Loucy (cell line): ENCODE results near the gene MYPOP.
"Not testable (repeated sequence)": the region's sequence is repeated elsewhere in the genome, so short reads cannot be mapped to it uniquely, and the experiment has no call there.

Experiments used
- H2AFZ ChIP-seq: fragments of 200-600 bp; sonication (generic); 2 replicates; pipeline ENCODE4 v1.6.0; 2016; ENCODE audit warnings: antibody characterized with exemption, mild to moderate bottlenecking, low read length, moderate library complexity
- H3F3A ChIP-seq: fragments of 200-600 bp; 2 replicates; pipeline ENCODE4 v1.6.0; 2016; ENCODE audit warnings: antibody characterized with exemption, low read depth, mild to moderate bottlenecking
- H3K27me3 ChIP-seq: fragments of 200-600 bp; sonication (generic); 2 replicates; pipeline ENCODE4 v1.6.1; 2014; ENCODE audit warnings: low read length, mild to moderate bottlenecking; ENCODE audit not compliant: insufficient read depth, poor library complexity, severe bottlenecking
- H3K36me3 ChIP-seq: fragments of 200-600 bp; sonication (generic); 2 replicates; pipeline ENCODE4 v1.6.1; 2016; ENCODE audit warnings: low read length; ENCODE audit not compliant: insufficient read depth
- H3K4me1 ChIP-seq: fragments of 200-600 bp; sonication (generic); 2 replicates; pipeline ENCODE4 v1.5.1; 2014; ENCODE audit warnings: low read length, mild to moderate bottlenecking; ENCODE audit not compliant: insufficient read depth, poor library complexity, severe bottlenecking
- H3K4me2 ChIP-seq: fragments of 200-600 bp; sonication (generic); 2 replicates; pipeline ENCODE4 v1.6.0; 2014; ENCODE audit warnings: antibody characterized with exemption, low read length, low read depth, mild to moderate bottlenecking; ENCODE audit not compliant: poor library complexity, severe bottlenecking
- H3K4me3 ChIP-seq: fragments of 200-600 bp; sonication (generic); 2 replicates; pipeline ENCODE4 v1.5.1; 2014; ENCODE audit warnings: low read length, mild to moderate bottlenecking, mixed read lengths; ENCODE audit not compliant: poor library complexity, severe bottlenecking
- H3K79me2 ChIP-seq: fragments of 200-600 bp; sonication (generic); 2 replicates; pipeline ENCODE4 v1.6.1; 2014; ENCODE audit warnings: low read length; ENCODE audit not compliant: insufficient read depth
- H3K9ac ChIP-seq: fragments of 200-600 bp; sonication (generic); 2 replicates; pipeline ENCODE4 v1.6.0; 2014; ENCODE audit warnings: mild to moderate bottlenecking, low read depth, low read length, moderate library complexity; ENCODE audit not compliant: poor library complexity, severe bottlenecking
- H3K9me2 ChIP-seq: fragments of 200-600 bp; sonication (generic); replicated peaks from 2 replicates; pipeline ENCODE4 v1.6.1; 2016; ENCODE audit warnings: low read depth, low read length, mixed read lengths
- H3K9me3 ChIP-seq: fragments of 200-600 bp; sonication (generic); 2 replicates; pipeline ENCODE4 v1.6.1; 2014; ENCODE audit warnings: mild to moderate bottlenecking, antibody characterized with exemption, low read length, low read depth; ENCODE audit not compliant: insufficient read depth
- H4K20me1 ChIP-seq: fragments of 200-600 bp; sonication (generic); 2 replicates; pipeline ENCODE4 v1.6.0; 2014; ENCODE audit warnings: antibody characterized with exemption, low read length, mild to moderate bottlenecking; ENCODE audit not compliant: insufficient read depth, poor library complexity, severe bottlenecking
- EZH2phosphoT487 ChIP-seq: fragments of 200-600 bp; IDR thresholded peaks from 2 replicates; pipeline ENCODE4 v1.6.1; 2018; ENCODE audit warnings: antibody characterized with exemption, mild to moderate bottlenecking, moderate library complexity, borderline replicate concordance
- TF ChIP-seq, protein P1 (sequence below): fragments of 200-600 bp; sonication (generic); conservative IDR thresholded peaks from 2 replicates; pipeline ENCODE4 v1.5.1; 2014; ENCODE audit warnings: mild to moderate bottlenecking, antibody characterized with exemption, low read length

The MYPOP gene

DNA sequence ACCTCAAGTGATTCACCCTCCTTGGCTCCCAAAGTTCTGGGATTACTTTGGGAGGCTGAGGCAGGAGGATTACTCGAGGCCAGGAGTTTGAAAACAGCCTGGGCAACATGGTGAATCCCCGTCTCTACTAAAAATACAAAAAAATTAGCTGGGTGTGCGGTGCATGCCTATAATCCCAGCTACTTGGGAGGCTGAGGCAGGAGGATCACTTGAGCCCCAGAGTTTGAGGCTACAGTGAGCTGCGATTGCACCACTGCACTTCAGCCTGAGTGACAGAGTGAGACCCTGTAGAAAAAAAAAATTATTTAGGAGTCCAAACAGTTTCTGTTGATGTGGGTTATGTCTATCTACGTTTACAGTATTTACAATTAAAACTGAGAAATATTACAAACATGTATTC, 31.6 kb downstream of the MYPOP start:
- Histone ChIP-seq H2AFZ (no peak overlapping the region), H3K36me3 (no peaks in the 10 kb centered on the region), H3K9me3 (no peaks in the 10 kb centered on the region), H3K79me2 (no peaks in the 10 kb centered on the region), H3K4me3 (no peak overlapping the region), H3K9me2 (no peaks in the 10 kb centered on the region), H3K4me2 (no peak overlapping the region), H3K4me1 (no peaks in the 10 kb centered on the region), H4K20me1 (no peaks in the 10 kb centered on the region), H3K27me3 (no peaks in the 10 kb centered on the region), H3F3A (no peaks in the 10 kb centered on the region), H3K9ac (no peak overlapping the region)
- TF ChIP-seq, protein P1, sequence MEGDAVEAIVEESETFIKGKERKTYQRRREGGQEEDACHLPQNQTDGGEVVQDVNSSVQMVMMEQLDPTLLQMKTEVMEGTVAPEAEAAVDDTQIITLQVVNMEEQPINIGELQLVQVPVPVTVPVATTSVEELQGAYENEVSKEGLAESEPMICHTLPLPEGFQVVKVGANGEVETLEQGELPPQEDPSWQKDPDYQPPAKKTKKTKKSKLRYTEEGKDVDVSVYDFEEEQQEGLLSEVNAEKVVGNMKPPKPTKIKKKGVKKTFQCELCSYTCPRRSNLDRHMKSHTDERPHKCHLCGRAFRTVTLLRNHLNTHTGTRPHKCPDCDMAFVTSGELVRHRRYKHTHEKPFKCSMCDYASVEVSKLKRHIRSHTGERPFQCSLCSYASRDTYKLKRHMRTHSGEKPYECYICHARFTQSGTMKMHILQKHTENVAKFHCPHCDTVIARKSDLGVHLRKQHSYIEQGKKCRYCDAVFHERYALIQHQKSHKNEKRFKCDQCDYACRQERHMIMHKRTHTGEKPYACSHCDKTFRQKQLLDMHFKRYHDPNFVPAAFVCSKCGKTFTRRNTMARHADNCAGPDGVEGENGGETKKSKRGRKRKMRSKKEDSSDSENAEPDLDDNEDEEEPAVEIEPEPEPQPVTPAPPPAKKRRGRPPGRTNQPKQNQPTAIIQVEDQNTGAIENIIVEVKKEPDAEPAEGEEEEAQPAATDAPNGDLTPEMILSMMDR = no peak
- no peak for TF ChIP-seq EZH2phosphoT487

DNA sequence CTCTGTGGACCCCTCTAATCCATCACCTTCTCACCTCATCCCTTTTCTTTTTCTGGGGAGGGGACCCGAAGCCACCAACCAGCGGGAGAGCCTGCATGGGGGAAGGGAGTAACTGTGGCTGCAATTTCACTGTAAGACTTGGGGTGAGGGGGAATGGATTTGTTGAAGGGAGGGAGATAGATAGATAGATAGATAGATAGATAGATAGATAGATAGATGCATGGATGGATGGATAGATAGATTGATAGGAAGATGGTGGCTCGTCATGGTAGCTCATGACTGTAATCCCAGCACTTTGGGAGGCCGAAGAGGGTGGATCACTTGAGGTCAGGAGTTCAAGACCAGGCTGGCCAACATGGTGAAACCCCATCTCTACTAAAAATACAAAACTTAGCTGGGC, 35.2 kb downstream of the MYPOP start:
- not testable (repeated sequence) for H3K36me3 ChIP-seq, H3F3A ChIP-seq, H3K9me2 ChIP-seq, H3K9me3 ChIP-seq, H3K27me3 ChIP-seq, H2AFZ ChIP-seq, H3K9ac ChIP-seq, H3K4me2 ChIP-seq, H3K4me1 ChIP-seq, H3K79me2 ChIP-seq, H4K20me1 ChIP-seq, H3K4me3 ChIP-seq

DNA sequence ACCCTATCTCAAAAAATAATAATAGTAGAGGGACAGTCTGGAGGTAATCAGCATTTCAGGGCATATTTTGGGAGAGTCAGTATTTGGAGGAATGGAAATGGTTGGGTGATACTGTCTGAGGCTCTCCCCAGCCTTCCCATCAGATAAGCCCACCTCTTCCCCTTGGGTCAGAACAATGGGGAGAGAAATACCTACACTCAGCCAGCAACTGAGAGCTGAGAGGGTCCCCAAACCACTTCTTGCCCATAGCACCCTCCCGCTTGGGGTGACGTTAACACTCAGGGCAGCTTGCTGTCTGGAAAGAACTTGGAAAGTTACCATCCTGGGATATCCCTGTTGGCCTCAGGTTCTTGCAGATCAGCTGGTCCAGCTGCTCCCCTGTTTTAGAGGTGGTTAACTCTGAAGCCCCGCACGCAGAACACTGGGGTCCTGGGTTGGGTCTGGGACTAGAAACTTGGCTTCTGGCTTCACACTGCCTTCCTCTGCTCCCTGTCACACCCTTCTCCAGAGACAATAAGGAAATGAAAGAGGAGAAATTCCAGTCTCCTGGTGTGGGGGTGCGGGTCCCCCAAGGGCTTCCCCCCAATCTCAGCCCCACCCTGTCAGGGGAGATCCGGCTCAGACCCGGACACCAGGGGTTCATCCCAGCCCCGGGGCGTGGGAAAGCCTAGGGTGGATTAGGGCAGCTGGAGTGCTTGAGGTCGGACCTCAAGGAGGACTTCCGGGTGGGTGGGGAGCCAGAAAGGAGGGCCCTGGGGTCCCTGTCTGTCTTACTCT, 35.8 kb downstream of the MYPOP start:
- TF ChIP-seq, protein P1 = no peak
- no peak for TF ChIP-seq EZH2phosphoT487
- no peaks in the 10 kb centered on the region for H3K27me3 ChIP-seq
- no peaks in the 10 kb centered on the region for H3K9me3 ChIP-seq
- H4K20me1 ChIP-seq = peaks cover 5% of the 10 kb centered on the region
- H3K79me2 ChIP-seq = peaks cover 11% of the 10 kb centered on the region
- H2AFZ ChIP-seq = no peak overlapping the region
- H3K4me1 ChIP-seq = peaks cover 4% of the 10 kb centered on the region
- H3K9ac ChIP-seq = no peak overlapping the region
- H3F3A ChIP-seq = no peaks in the 10 kb centered on the region
- no peaks in the 10 kb centered on the region for H3K36me3 ChIP-seq
- no peak overlapping the region for H3K4me3 ChIP-seq
- H3K9me2 ChIP-seq = no peaks in the 10 kb centered on the region
- H3K4me2 ChIP-seq = no peak overlapping the region
